SK-N-MC (cell line): ENCODE data around the gene CAPN2.
"Not testable (repeated sequence)": the region's sequence is repeated elsewhere in the genome, so short reads cannot be mapped to it uniquely, and the experiment has no call there.

Experiments
- DNase-seq: peaks from one replicate; pipeline ENCODE4 v3.0.0-alpha.2; 2011; ENCODE audit warnings: low read depth, low spot score
- H3K27ac ChIP-seq: fragments of 200-600 bp; sonication (generic); 2 replicates; pipeline ENCODE4 v1.5.1; 2016; ENCODE audit warnings: mixed run types
- H3K36me3 ChIP-seq: fragments of 200-600 bp; sonication (generic); 2 replicates; pipeline ENCODE4 v1.6.1; 2017; ENCODE audit warnings: antibody characterized with exemption, low read length, mixed read lengths; ENCODE audit not compliant: insufficient read depth
- H3K4me3 ChIP-seq: fragments of 200-600 bp; sonication (generic); 2 replicates; pipeline ENCODE4 v1.5.1; 2016
- H3K9ac ChIP-seq: fragments of 200-600 bp; sonication (generic); 2 replicates; pipeline ENCODE4 v1.8.0; 2017; ENCODE audit warnings: mixed run types, mixed read lengths; ENCODE audit not compliant: insufficient read length
- H3K9me3 ChIP-seq: fragments of 200-600 bp; sonication (generic); 2 replicates; pipeline ENCODE4 v1.6.1; 2017; ENCODE audit warnings: low read depth, mild to moderate bottlenecking, antibody characterized with exemption, low read length, moderate library complexity, mixed read lengths
- EZH2 ChIP-seq: fragments of 200-600 bp; sonication (generic); IDR thresholded peaks from one replicate; pipeline ENCODE4 v1.6.1; 2017; ENCODE audit warnings: antibody characterized with exemption
- FOXP2 ChIP-seq: optimal IDR thresholded peaks from 2 replicates; pipeline ENCODE3; 2011; ENCODE audit warnings: mild to moderate bottlenecking, moderate library complexity; ENCODE audit not compliant: insufficient read depth; ENCODE audit errors: extremely low read length, control extremely low read depth
- POLR2AphosphoS5 ChIP-seq: IDR thresholded peaks from 2 replicates; pipeline ENCODE4 v1.6.1; 2012; ENCODE audit warnings: mild to moderate bottlenecking, low read depth, low read length, borderline replicate concordance

The CAPN2 gene

DNA sequence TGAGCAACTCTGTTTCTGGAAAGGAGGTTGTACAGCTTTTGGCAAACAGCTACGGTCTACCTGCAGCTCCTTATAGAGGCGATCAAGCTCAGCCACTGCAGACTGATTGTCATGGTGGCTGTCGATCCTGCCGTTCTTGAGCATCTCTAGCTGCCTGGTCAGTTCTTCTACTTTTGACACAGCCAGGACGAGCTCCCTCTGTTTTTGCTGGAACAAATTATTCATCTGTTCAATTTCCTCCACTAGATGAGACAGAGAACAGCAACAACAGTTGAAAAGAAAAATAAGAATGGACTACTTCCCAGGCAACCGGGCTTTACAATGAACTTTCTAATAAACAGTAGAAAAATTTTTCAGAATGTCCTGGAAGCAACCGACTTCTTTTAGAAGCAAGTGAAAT is 90.9 kb downstream of the CAPN2 start:
- Histone ChIP-seq H3K27ac (no peak overlapping the region), H3K9ac (no peak overlapping the region), H3K36me3 (peaks cover 88% of the 10 kb centered on the region), H3K4me3 (no peak overlapping the region), H3K9me3 (peaks cover 3% of the 10 kb centered on the region; the same call in 1 of the 2 replicates)
- TF ChIP-seq FOXP2 (no peak), EZH2 (no peak)
- no peak for DNase-seq

DNA sequence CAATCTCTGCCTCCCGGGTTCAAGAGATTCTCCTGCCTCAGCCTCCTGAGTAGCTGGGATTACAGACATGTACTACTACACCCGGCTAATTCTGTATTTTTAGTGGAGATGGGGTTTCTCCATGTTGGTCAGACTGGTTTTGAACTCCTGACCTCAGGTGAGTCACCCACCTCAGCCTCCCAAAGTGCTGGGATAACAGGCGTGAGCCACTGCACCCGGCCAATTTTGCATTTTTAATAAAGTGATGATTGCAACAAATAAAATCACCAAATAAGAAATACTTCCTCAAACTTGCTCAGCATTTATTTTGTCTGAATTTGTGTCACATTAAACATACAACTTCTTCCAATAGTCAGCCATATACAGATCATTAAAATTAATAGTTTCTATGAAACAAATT is 97.6 kb downstream of the CAPN2 start:
- H3K9ac ChIP-seq, H3K9me3 ChIP-seq, H3K27ac ChIP-seq, H3K4me3 ChIP-seq, DNase-seq: not testable (repeated sequence)
- peaks cover 85% of the 10 kb centered on the region for H3K36me3 ChIP-seq

DNA sequence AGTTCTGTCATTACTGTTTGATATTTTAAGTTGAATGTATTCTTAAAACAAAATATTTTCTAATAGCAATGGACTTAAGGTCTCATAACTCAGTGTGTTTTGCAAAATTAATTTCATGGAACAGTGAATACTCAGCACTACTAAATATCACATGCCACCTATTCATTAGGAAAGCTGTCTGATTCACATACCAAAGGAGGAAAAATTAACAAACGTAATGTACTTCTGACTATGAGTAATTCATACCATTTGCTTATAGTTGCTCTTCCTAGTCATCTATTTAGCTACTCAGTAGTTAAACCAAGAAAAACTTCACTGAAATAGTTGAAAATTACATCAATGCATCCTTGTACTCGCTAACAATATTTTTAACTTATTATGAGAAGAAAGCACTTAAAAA is 98.2 kb downstream of the CAPN2 start:
- no peak for TF ChIP-seq EZH2
- no peak for TF ChIP-seq FOXP2
- no peak for TF ChIP-seq POLR2AphosphoS5
- Histone ChIP-seq H3K4me3 (no peak overlapping the region), H3K9ac (no peak overlapping the region), H3K27ac (no peak overlapping the region), H3K9me3 (peaks cover 3% of the 10 kb centered on the region; the same call in 1 of the 2 replicates), H3K36me3 (peaks cover 86% of the 10 kb centered on the region)
- DNase-seq: no peak

DNA sequence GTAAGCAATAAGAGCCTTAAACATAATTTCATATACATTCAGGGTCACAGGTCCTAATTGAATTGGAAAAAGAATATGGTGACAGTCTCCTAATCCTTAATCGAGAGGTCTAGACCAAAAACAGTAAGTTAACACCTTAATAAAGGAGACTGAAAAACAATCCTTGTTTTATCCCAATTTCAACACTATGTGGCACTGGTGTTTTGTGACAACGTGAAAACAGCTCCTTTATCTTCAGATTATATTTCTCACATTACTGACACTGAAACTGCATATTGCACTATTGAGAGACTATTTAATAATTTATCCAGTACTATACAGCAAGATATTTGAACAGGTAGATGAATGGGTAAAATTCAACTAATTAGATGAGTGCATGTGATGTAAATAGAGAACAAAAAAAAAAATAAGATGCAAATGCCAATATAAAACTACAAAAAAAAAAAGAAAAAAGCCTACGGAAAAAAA is 99.3 kb downstream of the CAPN2 start:
- H3K9ac ChIP-seq: no peak overlapping the region
- no peak overlapping the region for H3K4me3 ChIP-seq
- no peak for DNase-seq
- H3K9me3 ChIP-seq: peaks cover 3% of the 10 kb centered on the region; the same call in 1 of the 2 replicates
- no peak for TF ChIP-seq EZH2
- TF ChIP-seq POLR2AphosphoS5: no peak
- TF ChIP-seq FOXP2: no peak
- peaks cover 82% of the 10 kb centered on the region for H3K36me3 ChIP-seq
- H3K27ac ChIP-seq: no peak overlapping the region

DNA sequence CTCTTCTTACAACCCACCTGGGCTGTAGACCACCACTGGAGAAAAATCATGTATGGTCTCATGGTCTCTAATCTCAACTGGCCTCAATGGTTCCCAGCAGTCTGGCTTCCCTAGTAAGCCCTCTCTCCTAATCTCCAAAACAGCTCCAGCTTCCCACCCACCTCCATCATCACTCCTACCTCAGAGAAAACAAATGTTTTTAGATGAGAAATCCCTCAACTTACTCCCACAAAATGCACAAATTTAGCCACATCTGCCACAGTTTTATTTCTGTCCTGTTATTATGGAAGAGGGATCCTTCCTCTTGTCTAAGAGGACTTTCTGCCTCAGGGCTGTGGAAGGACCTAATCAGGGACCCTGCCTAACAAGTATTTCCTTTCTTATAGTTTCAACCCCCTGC is 101.3 kb downstream of the CAPN2 start:
- Histone ChIP-seq H3K4me3 (no peak overlapping the region), H3K9ac (no peak overlapping the region), H3K36me3 (peaks cover 71% of the 10 kb centered on the region), H3K27ac (no peak overlapping the region), H3K9me3 (no peaks in the 10 kb centered on the region)
- TF ChIP-seq POLR2AphosphoS5 (no peak), FOXP2 (no peak), EZH2 (no peak)
- DNase-seq: no peak

DNA sequence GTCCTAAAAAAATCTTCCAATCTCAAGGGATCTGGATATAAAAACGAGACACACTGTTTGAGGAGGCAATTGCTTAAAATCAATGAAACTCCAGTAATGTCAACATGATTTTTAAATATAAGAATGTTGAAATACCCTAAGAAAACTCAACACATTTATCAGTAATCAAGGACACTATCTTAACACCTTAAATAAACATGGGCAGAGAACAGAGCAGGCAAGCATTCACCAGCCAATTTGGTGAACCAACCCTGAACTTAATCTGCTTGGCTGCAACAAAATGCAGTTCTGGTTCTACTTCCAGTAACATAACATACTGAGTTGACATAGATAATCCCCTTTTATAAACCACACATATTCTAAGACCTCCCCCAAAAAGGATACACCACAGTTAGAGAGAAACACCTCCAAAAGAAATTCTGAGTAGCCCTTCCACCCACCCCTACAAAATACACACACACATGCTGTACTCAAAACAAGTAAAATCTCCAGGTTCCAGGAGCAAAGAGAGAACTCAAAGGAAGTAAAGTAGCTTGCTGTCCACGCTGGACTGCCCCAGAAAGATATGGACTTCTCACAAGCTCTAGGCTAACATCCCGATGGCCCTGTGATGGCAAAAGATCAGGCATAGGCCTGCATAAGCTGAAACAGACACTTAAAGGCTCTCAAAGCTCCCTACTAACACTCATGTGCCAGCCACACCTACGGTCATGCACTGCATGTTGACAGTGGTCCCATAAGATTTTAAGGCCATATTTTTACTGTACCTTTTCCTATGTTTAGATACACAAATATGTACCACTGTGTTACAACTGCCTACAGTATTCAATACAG is 102.9 kb downstream of the CAPN2 start:
- no peak for TF ChIP-seq POLR2AphosphoS5
- no peak for TF ChIP-seq EZH2
- no peak for TF ChIP-seq FOXP2
- peaks cover 71% of the 10 kb centered on the region for H3K36me3 ChIP-seq
- H3K9me3 ChIP-seq: no peaks in the 10 kb centered on the region
- DNase-seq: no peak
- no peak overlapping the region for H3K27ac ChIP-seq
- H3K4me3 ChIP-seq: no peak overlapping the region
- no peak overlapping the region for H3K9ac ChIP-seq

DNA sequence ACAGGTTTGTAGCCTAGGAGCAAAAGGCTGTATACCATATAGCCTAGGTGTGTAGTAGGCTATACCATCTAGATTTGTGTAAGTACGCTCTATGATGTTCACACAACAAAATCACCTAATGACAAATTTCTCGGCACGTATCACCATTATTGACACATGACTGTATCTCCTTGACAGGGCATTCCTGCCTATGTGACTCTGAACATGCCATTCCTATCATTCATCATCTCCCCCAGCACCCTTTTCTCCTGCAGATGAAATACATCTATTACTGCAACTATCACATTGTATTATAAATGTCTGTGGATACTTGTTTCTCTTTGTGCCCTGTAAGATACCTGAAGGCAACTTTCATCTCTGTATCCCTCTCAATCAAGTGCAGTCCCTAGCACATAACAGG is 103.5 kb downstream of the CAPN2 start:
- Histone ChIP-seq H3K9me3 (no peaks in the 10 kb centered on the region), H3K9ac (no peak overlapping the region), H3K27ac (no peak overlapping the region), H3K4me3 (no peak overlapping the region), H3K36me3 (peaks cover 70% of the 10 kb centered on the region)
- no peak for DNase-seq
- TF ChIP-seq POLR2AphosphoS5 (no peak), FOXP2 (no peak), EZH2 (no peak)

DNA sequence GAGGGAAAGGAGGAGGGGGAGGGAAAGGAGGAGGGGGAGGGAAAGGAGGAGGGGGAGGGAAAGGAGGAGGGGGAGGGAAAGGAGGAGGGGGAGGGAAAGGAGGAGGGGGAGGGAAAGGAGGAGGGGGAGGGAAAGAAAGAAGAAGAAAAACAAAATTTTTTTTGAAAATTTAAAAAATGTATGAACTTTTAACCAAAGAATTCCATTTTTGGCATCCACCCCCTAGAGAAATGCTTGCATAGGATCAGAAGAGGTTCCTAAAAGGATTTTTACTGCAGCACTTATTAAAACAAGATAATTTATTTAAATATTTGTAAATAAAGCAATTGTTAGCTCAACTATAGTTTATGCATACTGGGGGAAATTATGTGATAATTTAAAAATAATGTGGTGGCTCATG is 104.9 kb downstream of the CAPN2 start:
- not testable (repeated sequence) for H3K9ac ChIP-seq, H3K9me3 ChIP-seq, DNase-seq, H3K27ac ChIP-seq, H3K4me3 ChIP-seq
- H3K36me3 ChIP-seq: peaks cover 62% of the 10 kb centered on the region

DNA sequence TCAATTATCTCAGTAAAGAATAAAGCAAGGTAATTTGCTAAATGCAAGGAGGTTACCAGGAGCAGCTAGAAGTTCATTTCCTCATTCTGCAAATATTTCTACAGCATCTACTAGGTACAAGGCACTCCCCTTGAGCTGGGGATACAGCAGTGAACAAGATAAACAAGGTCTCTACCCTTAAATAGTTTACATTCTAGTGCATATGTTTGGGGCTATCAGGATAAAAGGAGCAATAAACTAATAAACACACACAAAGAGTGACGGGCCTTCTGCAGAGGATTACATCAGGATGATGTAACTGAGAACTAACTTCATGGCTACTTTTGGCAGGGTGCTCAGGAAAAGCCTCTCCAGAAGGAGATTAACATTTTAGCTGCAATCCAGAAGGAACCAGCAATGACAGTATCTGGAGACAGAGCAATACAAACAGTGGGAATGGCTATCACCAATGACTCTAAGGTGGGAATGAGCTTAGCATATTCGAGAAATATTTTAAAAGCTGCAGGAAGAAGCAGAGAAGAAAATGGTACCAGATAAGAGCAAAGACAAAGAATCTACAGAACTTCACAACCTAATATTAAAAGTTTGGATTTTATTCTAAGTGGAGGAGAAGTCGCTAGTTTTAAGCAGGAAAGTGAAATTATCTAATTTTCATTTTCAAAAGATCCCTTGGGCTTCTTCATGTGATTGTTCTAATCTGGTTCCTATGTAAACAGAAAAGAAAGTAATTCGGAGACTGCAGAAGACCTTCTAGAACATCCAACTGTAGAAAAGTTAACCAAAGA is 107.6 kb downstream of the CAPN2 start:
- no peak for TF ChIP-seq EZH2
- TF ChIP-seq FOXP2: no peak
- peak overlapping the region; percentile 46 for H3K9ac ChIP-seq
- H3K27ac ChIP-seq: peak overlapping the region; percentile 89
- H3K9me3 ChIP-seq: no peaks in the 10 kb centered on the region
- peaks cover 40% of the 10 kb centered on the region; the same call in 1 of the 2 replicates for H3K36me3 ChIP-seq
- H3K4me3 ChIP-seq: peak overlapping the region; percentile 40
- no peak for DNase-seq
